H9 (cell line): ENCODE data around the gene ADAM29. TPM values are rescaled to one million over a fixed set of nuclear protein-coding genes. Genes with fewer than 3 reads are reported as not detected.

ENCODE experiments used
- DNase-seq: peaks from one replicate; pipeline ENCODE4 v3.0.0-alpha.2; 2017
- H2AFZ ChIP-seq: one replicate; pipeline ENCODE4 v1.6.1; 2013; ENCODE audit warnings: mild to moderate bottlenecking, low read length, control low read depth, moderate library complexity
- H2AK5ac ChIP-seq: 2 replicates; pipeline ENCODE4 v1.6.1; 2013; ENCODE audit warnings: low read length, control low read depth, mixed read lengths; ENCODE audit not compliant: insufficient read length
- H2BK120ac ChIP-seq: one replicate; pipeline ENCODE4 v1.6.1; 2013; ENCODE audit warnings: low read depth, mild to moderate bottlenecking, low read length, control low read depth, inconsistent platforms; ENCODE audit not compliant: poor library complexity, severe bottlenecking
- H2BK12ac ChIP-seq: 2 replicates; pipeline ENCODE4 v1.6.1; 2013; ENCODE audit warnings: low read length, control low read depth, mixed read lengths, low read depth; ENCODE audit not compliant: insufficient read length
- H2BK15ac ChIP-seq: 2 replicates; pipeline ENCODE4 v1.6.1; 2013; ENCODE audit warnings: low read depth, low read length, control low read depth
- H2BK20ac ChIP-seq: one replicate; pipeline ENCODE4 v1.6.1; 2013; ENCODE audit warnings: low read depth, mild to moderate bottlenecking, low read length, control low read depth, inconsistent platforms; ENCODE audit not compliant: poor library complexity, severe bottlenecking
- H2BK5ac ChIP-seq: 2 replicates; pipeline ENCODE4 v1.6.1; 2013; ENCODE audit warnings: low read length, control low read depth, mixed read lengths; ENCODE audit not compliant: insufficient read length
- H3K14ac ChIP-seq: 2 replicates; pipeline ENCODE4 v1.6.1; 2013; ENCODE audit warnings: low read length, control low read depth; ENCODE audit not compliant: insufficient read depth
- H3K18ac ChIP-seq: 2 replicates; pipeline ENCODE4 v1.6.1; 2013; ENCODE audit warnings: low read depth, mild to moderate bottlenecking, mixed read lengths, low read length, control low read depth; ENCODE audit not compliant: insufficient read length
- H3K23ac ChIP-seq: 2 replicates; pipeline ENCODE4 v1.6.1; 2013; ENCODE audit warnings: low read length, control low read depth, mixed read lengths, low read depth; ENCODE audit not compliant: insufficient read length
- H3K23me2 ChIP-seq: 2 replicates; pipeline ENCODE4 v1.6.1; 2013; ENCODE audit warnings: low read depth, mild to moderate bottlenecking, mixed read lengths, low read length, control low read depth; ENCODE audit not compliant: insufficient read length, poor library complexity, severe bottlenecking
- H3K27ac ChIP-seq: 2 replicates; pipeline ENCODE4 v1.5.1; 2013; ENCODE audit warnings: low read length, control low read depth, mixed read lengths, low read depth; ENCODE audit not compliant: insufficient read length
- H3K27me3 ChIP-seq: 2 replicates; pipeline ENCODE4 v1.6.1; 2013; ENCODE audit warnings: low read length, control low read depth, inconsistent platforms; ENCODE audit not compliant: insufficient read depth
- H3K4ac ChIP-seq: 2 replicates; pipeline ENCODE4 v1.6.1; 2013; ENCODE audit warnings: low read depth, mild to moderate bottlenecking, control low read depth, inconsistent platforms, low read length, moderate library complexity
- H3K4me1 ChIP-seq: 2 replicates; pipeline ENCODE4 v1.6.1; 2013; ENCODE audit warnings: low read length, control low read depth, inconsistent platforms; ENCODE audit not compliant: insufficient read depth
- H3K4me2 ChIP-seq: 2 replicates; pipeline ENCODE4 v1.6.1; 2013; ENCODE audit warnings: low read length, control low read depth, mixed read lengths; ENCODE audit not compliant: insufficient read length, insufficient read depth
- H3K56ac ChIP-seq: 2 replicates; pipeline ENCODE4 v1.6.1; 2013; ENCODE audit warnings: low read depth, mild to moderate bottlenecking, mixed read lengths, low read length, control low read depth; ENCODE audit not compliant: insufficient read length
- H3K79me1 ChIP-seq: 2 replicates; pipeline ENCODE4 v1.6.1; 2013; ENCODE audit warnings: low read depth, mild to moderate bottlenecking, moderate library complexity, low read length, control low read depth, inconsistent platforms; ENCODE audit not compliant: insufficient read depth, poor library complexity, severe bottlenecking
- H3K79me2 ChIP-seq: 2 replicates; pipeline ENCODE4 v1.6.1; 2013; ENCODE audit warnings: low read length, control low read depth, inconsistent platforms; ENCODE audit not compliant: insufficient read depth
- H3K9ac ChIP-seq: 2 replicates; pipeline ENCODE4 v1.6.1; 2013; ENCODE audit warnings: low read length, control low read depth, mixed read lengths; ENCODE audit not compliant: insufficient read length; ENCODE audit errors: extremely low read depth
- H3K9me3 ChIP-seq: one replicate; pipeline ENCODE4 v1.6.1; 2013; ENCODE audit warnings: low read depth, low read length, inconsistent platforms; ENCODE audit not compliant: control insufficient read depth
- H3T11ph ChIP-seq: one replicate; pipeline ENCODE4 v1.6.1; 2013; ENCODE audit warnings: mild to moderate bottlenecking, low read length, control low read depth, inconsistent platforms
- H4K20me1 ChIP-seq: one replicate; pipeline ENCODE4 v1.6.1; 2013; ENCODE audit not compliant: control insufficient read depth, insufficient read length, insufficient read depth
- H4K5ac ChIP-seq: 2 replicates; pipeline ENCODE4 v1.6.1; 2013; ENCODE audit warnings: low read depth, mild to moderate bottlenecking, mixed read lengths, low read length, control low read depth; ENCODE audit not compliant: insufficient read length
- H4K8ac ChIP-seq: replicated peaks from 2 replicates; pipeline ENCODE4 v1.6.1; 2013; ENCODE audit warnings: low read length, control low read depth, mixed read lengths, low read depth; ENCODE audit not compliant: insufficient read length
- H4K91ac ChIP-seq: 2 replicates; pipeline ENCODE4 v1.6.1; 2013; ENCODE audit warnings: low read depth, mild to moderate bottlenecking, moderate library complexity, mixed read lengths, low read length, control low read depth; ENCODE audit not compliant: insufficient read length
- H3K27ac Mint-ChIP-seq, 3 experiments: 2 replicates in 2 of 3; 3 replicates in 1 of 3; pipeline ENCODE4 v1.8.0; 2020 to 2021; ENCODE audit warnings: mixed read lengths in 3 of 3, mild to moderate bottlenecking in 1 of 3, moderate library complexity in 1 of 3
- H3K27me3 Mint-ChIP-seq: 2 replicates; pipeline ENCODE4 v1.8.0; 2021; ENCODE audit warnings: low read depth, mild to moderate bottlenecking, moderate library complexity, mixed read lengths
- H3K36me3 Mint-ChIP-seq, 3 experiments: 2 replicates in 2 of 3; 3 replicates in 1 of 3; pipeline ENCODE4 v1.8.0; 2020 to 2021; ENCODE audit warnings: low read depth in 3 of 3, mixed read lengths in 3 of 3; ENCODE audit not compliant: insufficient read depth in 1 of 3
- H3K4me1 Mint-ChIP-seq, 2 experiments: 2 replicates each; pipeline ENCODE4 v1.8.0; 2020; ENCODE audit warnings: mixed read lengths in 2 of 2
- H3K4me3 Mint-ChIP-seq, 2 experiments: 2 replicates in 1 of 2; 3 replicates in 1 of 2; pipeline ENCODE4 v1.8.0; 2020 to 2021; ENCODE audit warnings: mild to moderate bottlenecking in 2 of 2, mixed read lengths in 2 of 2, moderate library complexity in 1 of 2
- H3K9me3 Mint-ChIP-seq, 2 experiments: 2 replicates in 1 of 2; 3 replicates in 1 of 2; pipeline ENCODE4 v1.8.0; 2020; ENCODE audit warnings: mild to moderate bottlenecking in 2 of 2, mixed read lengths in 2 of 2, moderate library complexity in 1 of 2
- whole genome bisulfite sequencing: extraction: QIAGEN DNeasy Blood & Tissue Kit; methylation state at CpG from one replicate; pipeline ENCODE4 v1.1.7; 2013; ENCODE audit warnings: missing lambda C conversion rate, low lambda C conversion rate, mixed read lengths; ENCODE audit not compliant: insufficient read length; ENCODE audit errors: extremely low coverage; 5-methylcytosine and 5-hydroxymethylcytosine counted together
- total RNA-seq: library from RNA; stranded (reverse); gene quantifications from 2 replicates; pipeline ENCODE4 v1.2.1, GENCODE V29; 2021
- TF ChIP-seq, protein P1 (sequence below): fragments of 200-600 bp; sonication (generic); conservative IDR thresholded peaks from 3 replicates; pipeline ENCODE4 v1.8.0; 2021; ENCODE audit warnings: antibody characterized with exemption, mild to moderate bottlenecking

Gene ADAM29
- total RNA-seq, 1 experiment from 2014 or later = not detected

- H3K23me2 ChIP-seq = no peaks in the 10 kb centered on the region
- H4K8ac ChIP-seq = no peak overlapping the region
- no peaks in the 10 kb centered on the region for H3K27me3 ChIP-seq
- no peak overlapping the region for H2BK12ac ChIP-seq
- H3K9me3 ChIP-seq = no peaks in the 10 kb centered on the region
- no peak overlapping the region for H2BK20ac ChIP-seq
- H3K56ac ChIP-seq = no peak overlapping the region
- no peak overlapping the region for H3K4ac ChIP-seq
- H3K9ac ChIP-seq = no peak overlapping the region
- no peak overlapping the region for H3K27ac ChIP-seq
- no peak overlapping the region for H3K4me2 ChIP-seq
- no peaks in the 10 kb centered on the region for H3K79me2 ChIP-seq
- no peaks in the 10 kb centered on the region for H3K27me3 Mint-ChIP-seq
- H2BK15ac ChIP-seq = no peak overlapping the region
- H2BK5ac ChIP-seq = no peak overlapping the region
- DNase-seq = no peak
- no peak overlapping the region for H2AK5ac ChIP-seq
- H3K79me1 ChIP-seq = no peaks in the 10 kb centered on the region
- no peak overlapping the region for H4K91ac ChIP-seq
- H4K5ac ChIP-seq = no peak overlapping the region
- H3K4me1 Mint-ChIP-seq = no peaks in the 10 kb centered on the region
- H3K18ac ChIP-seq = no peak overlapping the region
- H3K9me3 Mint-ChIP-seq = no peaks in the 10 kb centered on the region
- H3T11ph ChIP-seq = no peak overlapping the region
- H3K14ac ChIP-seq = no peak overlapping the region
- no peaks in the 10 kb centered on the region for H3K36me3 Mint-ChIP-seq
- no peaks in the 10 kb centered on the region for H4K20me1 ChIP-seq
- TF ChIP-seq, protein P1, sequence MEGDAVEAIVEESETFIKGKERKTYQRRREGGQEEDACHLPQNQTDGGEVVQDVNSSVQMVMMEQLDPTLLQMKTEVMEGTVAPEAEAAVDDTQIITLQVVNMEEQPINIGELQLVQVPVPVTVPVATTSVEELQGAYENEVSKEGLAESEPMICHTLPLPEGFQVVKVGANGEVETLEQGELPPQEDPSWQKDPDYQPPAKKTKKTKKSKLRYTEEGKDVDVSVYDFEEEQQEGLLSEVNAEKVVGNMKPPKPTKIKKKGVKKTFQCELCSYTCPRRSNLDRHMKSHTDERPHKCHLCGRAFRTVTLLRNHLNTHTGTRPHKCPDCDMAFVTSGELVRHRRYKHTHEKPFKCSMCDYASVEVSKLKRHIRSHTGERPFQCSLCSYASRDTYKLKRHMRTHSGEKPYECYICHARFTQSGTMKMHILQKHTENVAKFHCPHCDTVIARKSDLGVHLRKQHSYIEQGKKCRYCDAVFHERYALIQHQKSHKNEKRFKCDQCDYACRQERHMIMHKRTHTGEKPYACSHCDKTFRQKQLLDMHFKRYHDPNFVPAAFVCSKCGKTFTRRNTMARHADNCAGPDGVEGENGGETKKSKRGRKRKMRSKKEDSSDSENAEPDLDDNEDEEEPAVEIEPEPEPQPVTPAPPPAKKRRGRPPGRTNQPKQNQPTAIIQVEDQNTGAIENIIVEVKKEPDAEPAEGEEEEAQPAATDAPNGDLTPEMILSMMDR = no peak
- H3K23ac ChIP-seq = no peak overlapping the region
- no peak overlapping the region for H3K4me3 Mint-ChIP-seq
- H2BK120ac ChIP-seq = no peak overlapping the region
- no peak overlapping the region for H3K27ac Mint-ChIP-seq
- no peaks in the 10 kb centered on the region for H3K4me1 ChIP-seq
- no CpG with 5 or more reads among the region's 6 CpGs for WGBS
- H2AFZ ChIP-seq = no peak overlapping the region
These were observed 35.7 kb upstream of the ADAM29 start for GRCh38 chr4:174882317-174882992.
